Left hindlimb (tissue), 1 donor: ENCODE data around the gene SERP1.
"Not testable (repeated sequence)": the region's sequence is repeated elsewhere in the genome, so short reads cannot be mapped to it uniquely, and the experiment has no call there.

Experiments
- DNase-seq: peaks from one replicate; pipeline ENCODE4 v3.0.0-alpha.2; 2018

The SERP1 gene

DNA sequence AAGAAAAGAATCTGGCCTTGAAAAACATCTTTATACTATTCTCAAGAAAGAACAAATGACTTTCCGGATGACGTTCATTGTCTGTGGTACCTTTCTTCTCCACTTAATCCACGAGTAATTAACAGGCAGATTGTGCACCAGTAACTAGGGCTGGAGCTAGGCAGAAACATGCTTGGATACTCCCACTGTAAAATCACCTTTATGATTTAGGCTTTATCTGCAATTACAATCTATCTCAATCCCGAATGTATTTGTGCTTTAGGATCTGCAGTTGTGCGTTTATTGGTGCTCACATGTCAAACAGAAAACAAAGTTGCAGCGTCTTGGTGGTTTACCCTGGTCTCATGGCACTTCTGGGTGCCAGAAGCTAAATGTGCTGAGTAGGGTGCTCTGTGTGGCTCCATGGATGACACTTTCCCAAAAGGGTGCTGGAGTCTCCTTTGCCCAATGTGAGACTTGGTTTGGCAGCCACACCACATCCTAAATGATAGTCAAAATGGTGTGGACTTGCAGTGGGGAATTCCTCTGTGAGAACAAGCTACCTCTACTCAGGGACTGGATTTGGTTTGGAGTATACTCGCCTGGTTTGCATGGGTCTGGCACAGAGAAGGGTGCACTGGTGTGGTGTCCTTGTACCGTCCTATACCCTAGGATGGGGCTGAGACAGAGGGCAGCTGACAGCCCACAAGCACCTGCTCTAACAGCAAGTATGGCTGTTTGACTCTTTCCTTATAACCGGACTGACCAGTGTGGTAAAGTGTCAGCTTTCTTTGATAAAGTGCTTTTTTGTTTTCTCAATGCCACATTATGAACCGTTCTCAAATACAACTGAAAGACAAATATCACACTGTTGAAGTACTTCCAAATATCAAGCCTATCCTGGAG lies 7.7 kb downstream of the SERP1 start:
- DNase-seq, result no peak

DNA sequence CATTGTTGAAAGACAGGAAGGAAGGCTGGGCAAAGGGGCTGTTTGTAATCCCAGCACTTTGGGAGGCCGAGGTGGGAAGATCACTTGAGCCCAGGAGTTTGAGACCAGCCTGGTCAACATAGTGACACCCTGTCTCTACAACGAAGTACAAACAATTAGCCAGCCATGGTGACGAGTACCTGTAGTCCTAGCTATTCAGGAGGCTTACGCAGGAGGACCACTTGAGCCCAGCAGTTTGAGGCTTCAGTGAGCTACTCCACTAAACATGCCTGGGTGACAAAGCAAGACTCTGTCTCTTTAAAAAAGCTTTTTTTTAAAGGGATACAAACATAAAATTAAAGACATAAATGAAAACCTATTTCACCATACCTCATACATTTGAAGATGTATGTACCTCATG lies 11.1 kb downstream of the SERP1 start:
- no peak for DNase-seq

DNA sequence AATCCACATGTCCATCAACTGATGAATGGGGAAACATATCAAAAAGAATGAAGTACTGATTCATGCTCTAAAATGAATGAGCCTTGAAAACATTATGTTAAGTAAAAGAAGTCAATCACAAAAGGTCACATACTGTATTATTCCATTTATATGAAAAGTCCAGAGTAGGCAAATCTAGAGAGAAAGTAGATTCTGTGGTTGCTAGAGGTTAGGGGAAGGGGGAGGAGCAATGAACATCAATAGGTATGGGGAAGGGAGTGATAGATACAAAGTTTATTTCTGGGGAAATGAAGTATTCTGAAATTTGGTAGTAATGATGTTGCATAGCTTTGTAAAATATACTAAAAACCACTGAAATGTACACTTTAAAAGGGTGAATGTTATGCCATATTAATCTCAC lies 14.5 kb downstream of the SERP1 start:
- no peak for DNase-seq

DNA sequence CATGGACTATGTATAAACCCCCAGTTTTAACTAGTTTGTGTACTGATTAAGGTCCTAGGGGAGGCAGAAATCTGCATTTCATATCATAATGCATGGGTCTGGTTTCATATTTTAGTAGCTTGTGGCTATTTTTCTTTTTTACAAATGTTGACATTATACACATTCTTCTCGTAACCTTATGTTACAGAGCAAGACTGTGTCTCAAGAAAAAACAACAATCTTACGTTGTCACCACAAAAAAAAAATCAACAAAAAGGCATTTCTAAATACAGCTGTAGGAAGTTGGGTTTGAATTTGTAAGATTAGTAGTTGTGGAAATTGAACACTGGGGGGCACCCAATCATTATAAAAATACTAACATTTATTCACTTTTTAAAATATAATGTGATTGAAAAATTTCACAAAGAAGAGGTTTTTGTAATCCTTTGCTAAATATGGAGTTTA lies 17.9 kb downstream of the SERP1 start:
- DNase-seq, result no peak

DNA sequence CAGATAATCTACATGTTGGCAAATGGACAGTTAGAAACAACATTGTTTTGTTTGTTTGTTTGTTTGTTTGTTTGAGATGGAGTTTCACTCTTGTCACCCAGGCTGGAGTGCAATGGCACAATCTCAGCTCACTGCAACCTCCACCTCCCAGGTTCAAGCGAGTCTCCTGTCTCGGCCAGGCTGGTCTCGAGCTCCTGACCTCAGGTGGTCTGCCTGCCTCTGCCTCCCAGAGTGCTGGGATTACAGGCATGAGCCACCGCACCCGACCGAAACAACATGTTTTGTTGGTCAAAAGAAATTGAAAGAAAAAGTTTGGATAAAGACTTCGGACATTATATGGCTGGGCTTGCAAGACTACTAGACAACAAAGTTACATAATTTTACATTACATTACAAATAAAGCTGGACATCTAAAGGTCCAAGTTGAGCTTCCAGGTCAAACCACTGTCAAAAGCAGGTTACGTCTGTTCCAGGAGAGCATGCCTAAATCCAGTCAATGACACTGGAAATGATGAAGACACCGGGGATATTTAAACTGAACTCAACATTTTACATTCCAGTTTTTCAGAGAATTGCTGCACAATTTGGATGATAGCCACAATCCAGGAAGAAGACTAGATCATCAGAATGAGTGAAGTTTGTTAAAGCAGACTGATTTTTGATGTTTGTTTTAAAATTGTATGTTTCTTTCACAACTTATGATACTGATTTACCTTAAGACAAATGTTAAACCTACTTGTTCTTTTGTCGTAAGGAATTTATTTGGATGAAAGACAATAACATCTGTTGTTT lies 18.6 kb downstream of the SERP1 start:
- no peak for DNase-seq

DNA sequence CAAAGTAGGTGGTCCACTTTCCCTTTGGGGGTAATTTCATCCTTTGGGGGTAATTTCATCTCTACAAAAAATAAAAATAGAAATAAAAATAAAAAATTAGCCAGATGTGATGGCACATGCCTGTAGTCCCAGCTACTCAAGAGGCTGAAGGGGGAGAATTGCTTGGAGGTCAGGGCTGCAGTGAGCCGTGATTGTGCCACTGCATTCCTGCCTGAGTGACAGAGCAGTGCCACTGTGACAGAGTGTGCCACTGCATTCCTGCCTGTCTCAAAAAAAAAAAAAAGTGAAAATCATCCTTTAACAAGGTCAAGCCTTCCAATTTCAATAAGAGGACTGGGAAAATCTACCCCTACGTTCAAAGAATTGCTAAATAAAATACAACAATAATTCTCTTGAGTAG lies 22.8 kb downstream of the SERP1 start:
- no peak for DNase-seq

DNA sequence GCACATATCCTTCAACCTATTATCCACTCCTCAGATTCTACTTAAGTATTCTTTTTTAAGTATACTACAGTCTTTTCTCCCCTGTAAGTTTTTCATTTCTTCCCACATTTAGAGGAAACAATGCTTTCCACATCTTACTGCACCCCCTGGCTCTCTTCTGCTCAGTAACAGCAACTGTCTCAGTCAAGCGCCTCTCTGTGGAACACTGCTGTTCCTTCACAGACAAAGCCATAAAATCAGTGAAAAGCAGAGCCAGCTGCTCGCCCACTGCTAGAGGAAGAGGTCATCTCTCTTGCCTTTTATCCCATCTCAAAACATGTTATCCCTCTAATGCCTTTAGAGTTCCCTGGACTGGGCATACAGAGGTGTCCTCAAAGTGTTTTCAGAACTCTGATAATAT lies 24.8 kb downstream of the SERP1 start:
- DNase-seq, result no peak

DNA sequence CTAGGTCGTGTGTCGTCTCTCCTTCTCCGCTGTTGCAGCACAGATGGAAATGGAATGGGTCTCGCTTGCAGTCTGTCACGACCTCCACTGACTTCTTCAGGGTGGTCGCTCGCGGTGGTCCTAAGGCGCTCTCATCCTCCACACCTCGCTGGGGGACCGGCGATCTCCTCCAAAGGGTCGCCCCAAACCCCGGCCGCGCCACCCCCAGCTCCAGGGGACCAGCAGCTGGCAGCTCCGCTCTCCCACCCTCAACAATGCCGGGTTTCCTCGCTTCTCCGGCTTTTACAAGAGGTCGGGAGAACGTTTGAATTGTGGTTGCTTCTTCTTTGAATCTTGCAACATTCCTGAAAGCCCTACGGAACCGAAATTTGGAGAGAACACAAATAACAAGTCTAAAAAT lies 25.9 kb downstream of the SERP1 start:
- no peak for DNase-seq

DNA sequence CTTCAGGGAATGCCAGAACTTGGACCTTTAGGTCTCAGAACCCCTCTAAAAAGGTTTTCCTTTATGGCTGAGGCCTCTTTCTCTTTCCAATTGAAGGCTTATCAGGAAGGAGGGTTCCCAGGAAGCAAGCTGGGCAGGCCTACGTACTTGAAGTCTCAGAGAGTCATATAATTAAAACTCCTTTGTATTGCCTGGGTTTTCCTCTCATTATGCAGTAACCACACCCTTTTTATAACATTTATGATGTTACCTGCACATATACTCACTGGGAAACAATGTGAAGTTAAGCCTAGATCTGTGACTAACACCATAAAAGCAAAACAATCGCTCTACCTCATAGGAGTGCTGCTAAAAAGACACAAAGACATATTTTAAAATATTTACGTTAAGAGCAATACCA lies 27.3 kb downstream of the SERP1 start:
- no peak for DNase-seq

DNA sequence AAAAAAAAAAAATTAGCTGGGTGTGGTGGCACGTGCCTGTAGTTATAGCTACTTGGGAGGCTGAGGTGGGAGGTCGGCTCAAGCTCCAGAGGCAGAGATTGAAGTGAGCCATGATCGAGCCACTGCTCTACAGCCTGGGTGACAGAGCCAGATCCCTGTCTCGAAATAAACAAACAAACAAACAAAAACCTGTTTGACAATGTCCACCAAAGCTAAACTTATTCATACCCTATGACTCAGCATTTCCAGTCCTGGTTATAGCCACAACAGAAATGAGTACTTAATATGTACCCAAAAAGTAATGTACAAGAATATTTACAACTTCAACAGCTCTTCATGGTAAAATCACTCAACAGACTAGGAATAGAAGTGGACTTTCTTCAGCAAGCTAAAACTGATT lies 31.1 kb downstream of the SERP1 start:
- DNase-seq, result no peak

DNA sequence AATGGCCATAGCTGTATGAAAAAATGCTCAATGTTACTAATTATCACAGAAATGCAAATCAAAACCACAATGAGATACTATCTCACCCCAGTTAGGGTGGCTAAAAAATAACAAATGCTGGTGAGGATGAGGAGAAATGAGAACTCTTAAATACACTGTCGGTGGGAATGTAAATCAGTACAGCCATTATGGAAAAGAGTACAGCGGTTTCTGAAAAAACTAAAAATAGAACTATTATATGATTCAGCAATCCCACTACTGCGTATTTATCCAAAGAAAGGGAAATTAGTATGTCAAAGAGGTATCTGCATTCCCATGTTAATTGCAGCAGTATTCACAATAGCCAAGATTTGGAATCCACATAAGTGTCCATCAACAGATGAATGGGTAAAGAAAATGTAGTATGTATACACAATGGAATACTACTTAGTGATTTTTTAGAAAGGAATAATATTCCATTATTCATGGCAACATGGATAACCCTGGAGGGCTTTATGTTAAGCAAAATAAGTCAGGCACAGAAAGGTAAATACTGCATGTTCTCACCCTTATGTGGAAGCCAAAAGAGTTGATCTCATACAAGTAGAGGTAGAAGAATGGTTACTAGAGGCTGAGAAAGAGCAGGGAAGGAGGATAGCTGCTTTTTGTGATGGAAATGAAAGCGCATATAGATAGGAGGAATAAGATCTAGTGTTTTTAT lies 35.0 kb downstream of the SERP1 start:
- DNase-seq, result no peak

DNA sequence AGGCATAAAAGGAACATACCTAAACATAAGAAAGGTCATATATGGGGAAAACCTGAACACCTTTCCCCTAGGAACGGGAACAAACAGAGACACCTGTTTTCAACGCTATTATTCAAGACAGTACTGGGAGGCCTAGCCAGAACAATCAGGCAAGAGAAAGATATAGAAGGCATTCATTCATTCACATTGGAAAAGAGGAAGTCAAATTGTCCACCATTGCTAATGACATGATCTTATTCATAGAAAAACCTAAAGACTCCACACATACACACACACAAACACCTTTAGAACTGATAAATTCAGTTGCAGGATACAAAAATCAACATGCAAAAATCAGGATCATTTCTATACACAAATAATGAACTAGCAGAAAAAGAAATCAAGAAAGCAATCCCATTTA lies 36.5 kb downstream of the SERP1 start:
- no peak for DNase-seq

DNA sequence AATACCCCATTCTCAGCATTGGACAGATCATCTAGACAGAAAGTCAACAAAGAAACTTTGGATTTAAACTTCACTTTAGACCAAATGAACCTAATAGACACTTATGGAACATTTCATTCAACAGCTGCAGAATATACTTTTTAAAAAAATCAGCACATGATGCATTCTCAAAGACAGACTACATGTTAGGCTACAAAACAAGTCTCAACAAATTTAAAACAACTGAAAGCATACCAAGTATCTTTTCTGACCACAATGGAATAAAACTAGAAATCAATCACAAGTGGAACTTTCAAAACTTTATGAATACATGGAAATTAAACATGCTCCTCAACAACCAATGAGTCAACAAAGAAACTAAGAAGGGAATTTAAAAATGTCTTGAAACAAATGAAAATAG lies 37.9 kb downstream of the SERP1 start:
- DNase-seq, result no peak

DNA sequence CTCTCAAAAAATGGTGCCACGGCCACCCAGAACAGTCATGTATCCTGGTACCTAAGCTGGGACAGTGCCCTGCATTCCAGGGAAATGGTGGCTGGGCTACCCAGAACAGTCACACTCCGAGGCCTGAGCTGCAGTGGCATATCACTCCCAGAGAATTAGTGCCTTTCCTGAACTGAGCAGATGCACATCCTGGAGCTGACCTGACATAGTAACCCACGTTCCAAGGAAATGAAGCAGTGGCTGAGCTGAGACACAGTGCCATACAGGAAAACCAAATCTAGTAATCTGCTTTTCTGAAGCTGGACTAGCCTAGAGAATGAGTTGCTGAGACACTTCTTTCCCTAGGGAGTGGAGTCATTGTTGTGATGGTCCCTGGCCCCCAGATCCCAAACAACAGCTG lies 41.8 kb downstream of the SERP1 start:
- no peak for DNase-seq

DNA sequence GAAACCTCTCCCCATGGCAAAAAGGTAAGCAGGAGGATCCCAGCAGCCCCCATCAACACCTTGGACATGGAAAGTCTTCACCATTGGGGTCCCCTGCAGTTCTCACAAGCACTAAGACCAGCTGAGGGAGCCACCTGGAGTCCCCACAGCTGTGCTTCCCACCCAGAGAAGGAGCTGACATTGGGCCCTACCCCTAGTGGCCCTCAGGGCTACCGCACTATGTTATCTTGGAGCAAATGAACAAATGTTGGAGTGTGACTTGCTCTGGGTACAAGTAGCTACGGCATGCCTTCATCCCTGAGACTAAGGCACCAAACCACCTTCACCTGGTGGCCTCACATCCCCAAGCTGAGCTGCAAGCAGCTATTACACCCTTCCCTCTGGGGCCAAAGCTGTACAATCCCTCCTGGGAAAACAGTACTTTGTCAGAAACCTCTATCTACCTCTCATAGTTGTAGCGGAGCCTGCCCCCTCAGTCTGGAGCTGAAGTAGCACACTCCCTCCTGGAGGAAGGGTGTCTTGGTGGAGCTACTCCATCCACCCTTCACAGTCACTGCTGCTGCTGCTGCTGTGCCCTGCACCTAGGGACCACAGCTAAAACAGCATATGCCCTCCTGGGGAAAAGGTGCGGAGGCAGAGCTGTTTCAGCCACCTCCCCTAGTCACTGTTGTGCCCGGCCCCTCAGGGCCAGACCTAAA lies 42.7 kb downstream of the SERP1 start:
- no peak for DNase-seq

DNA sequence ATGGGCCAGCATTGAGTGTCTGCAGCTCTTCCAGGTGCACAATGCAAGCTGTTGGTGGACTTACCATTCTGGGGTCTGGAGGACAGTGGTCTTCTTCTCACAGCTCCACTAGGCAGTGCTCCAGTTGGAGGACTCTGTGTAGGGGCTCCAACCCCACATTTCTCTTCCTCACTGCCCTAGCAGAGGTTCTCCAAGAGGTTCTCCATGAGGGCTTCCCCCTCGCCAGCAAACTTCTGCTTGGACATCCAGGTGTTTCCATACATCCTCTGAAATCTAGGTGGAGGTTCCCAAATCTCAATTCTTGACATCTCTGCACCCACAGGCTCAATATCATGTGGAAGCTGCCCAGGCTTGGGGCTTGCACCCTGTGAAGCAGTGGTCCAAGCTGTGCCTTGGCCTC lies 45.3 kb downstream of the SERP1 start:
- DNase-seq, result not testable (repeated sequence)

DNA sequence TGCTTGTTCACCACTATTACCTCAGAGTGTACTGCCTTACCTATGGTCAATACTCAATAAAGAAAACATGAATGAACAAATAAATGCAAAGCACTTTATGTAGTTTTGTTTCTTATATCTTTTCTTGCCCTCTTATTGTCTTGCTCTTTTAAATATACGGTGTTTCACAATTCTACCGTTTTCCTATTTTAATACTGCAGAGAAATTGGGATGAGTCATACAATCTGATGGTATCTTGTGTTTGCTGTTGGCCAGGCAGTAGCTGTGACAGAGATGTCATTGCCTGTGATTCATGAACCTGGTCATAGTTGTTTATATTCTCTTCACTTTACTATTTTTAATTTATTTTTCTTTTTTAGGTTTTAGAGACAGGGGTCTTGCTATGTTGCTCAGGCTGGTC lies 48.3 kb downstream of the SERP1 start:
- DNase-seq, result no peak

DNA sequence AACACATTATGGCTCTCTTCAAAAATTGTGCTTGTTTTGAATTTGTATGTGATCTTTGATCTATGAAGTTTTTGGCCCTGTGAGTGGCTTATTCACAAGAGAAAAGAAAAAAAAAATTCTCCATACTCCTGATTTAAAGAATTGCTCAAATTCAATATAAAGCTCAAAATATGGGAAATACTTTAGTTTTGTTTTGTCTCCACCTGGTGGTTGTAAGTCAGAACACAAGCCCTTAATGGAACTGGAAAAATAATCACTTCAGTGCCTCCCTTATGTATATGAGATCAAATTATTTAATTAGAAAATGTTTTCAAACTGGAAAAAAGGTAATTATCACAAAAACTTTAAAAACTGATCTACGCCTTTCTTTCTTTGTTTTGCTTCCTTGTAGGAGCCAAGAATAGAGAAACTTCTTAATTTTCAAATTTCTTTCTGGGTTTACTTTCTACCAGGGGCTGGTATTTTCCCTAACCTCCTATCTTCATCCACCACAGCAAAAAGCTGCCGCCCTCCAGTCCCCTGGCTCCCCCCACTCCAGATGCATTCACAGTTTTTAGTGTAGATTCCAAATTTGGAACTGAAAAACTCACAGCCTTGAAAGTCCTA lies 50.6 kb downstream of the SERP1 start:
- DNase-seq, result no peak

DNA sequence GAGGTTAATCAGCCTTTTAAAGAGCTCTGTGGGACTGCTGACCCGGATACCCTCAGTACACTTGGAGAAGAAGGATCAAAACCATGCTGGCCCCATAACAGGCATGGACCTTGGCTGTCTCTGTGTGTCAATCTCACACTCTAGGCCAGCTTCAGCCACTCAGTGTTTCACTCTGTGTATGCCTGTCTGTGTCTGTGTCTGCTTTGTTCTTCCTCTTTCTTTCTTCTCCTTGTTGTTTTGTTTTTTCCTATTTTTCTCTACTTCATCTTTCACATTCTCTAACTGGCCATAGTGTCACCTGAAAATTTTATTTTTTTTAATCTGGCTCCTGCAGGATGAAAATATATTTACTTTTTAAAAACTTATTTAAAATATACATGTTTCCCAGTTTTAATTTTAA lies 51.1 kb downstream of the SERP1 start:
- DNase-seq, result no peak

DNA sequence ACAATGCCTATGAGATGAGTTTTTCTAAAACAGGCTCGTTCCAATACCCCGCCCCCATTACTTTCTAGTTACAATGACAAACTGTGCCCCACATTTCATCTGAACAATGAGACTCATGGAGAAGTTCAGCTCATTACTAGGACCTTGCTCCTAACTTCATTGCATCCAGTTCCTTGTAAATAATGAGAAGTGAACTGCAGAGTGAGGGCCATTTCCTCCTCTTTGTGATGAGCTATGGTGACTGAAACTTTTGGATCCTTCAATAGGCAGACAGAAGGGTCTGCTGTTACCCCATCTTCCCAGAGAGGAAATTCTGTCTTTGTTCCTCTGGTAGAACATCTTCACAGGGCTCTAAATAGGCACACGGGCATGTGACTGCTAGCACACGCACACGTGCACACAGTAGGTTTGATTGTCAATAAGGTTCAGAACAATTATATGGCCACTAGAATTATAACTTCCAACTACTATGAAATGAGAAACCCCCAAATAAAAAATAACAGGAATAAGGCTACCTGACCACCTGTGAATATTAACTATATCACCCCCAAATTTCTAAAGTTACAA lies 51.8 kb downstream of the SERP1 start:
- no peak for DNase-seq
